Naive thymus-derived CD8-positive, alpha-beta T cell (primary cell): ENCODE data around the gene ALK. TPM values are rescaled to one million over a fixed set of nuclear protein-coding genes. Genes with fewer than 3 reads are reported as not detected.
"Not testable (repeated sequence)": the region's sequence is repeated elsewhere in the genome, so short reads cannot be mapped to it uniquely, and the experiment has no call there.

Experiments used
- ATAC-seq, 2 donors: fragments of 150-1000 bp; cut with Tn5 transposase in 1 of 2; sonication (Bioruptor Pico), chemical (Tn5 transposase) in 1 of 2; 1 replicate in 1 of 2; 2 replicates in 1 of 2; pipeline ENCODE4 v1.10.0; 2021; ENCODE audit warnings: mild to moderate bottlenecking in 2 of 2, moderate library complexity in 2 of 2
- POLR2A ChIA-PET: fragments of 350-600 bp; sonication (Branson Sonifier 250); formaldehyde crosslinking; loops from one replicate; lab custom pipeline; 2021; ENCODE audit warnings: antibody characterized with exemption; lab: Charles Lee
- DNase-seq, 10 donors: peaks; one replicate each; pipeline versions ENCODE4 v3.0.0 to v3.0.0-alpha.2; 2020 to 2022
- H3K27ac Mint-ChIP-seq, 10 donors: one replicate each; pipeline ENCODE4 v1.8.0; 2020 to 2022; ENCODE audit warnings: mild to moderate bottlenecking in 10 of 10, mixed read lengths in 10 of 10, moderate library complexity in 4 of 10, inconsistent platforms in 1 of 10
- H3K27me3 Mint-ChIP-seq, 5 donors: one replicate each; pipeline ENCODE4 v1.8.0; 2021 to 2022; ENCODE audit warnings: mixed read lengths in 5 of 5
- H3K36me3 Mint-ChIP-seq, 3 donors: one replicate each; pipeline ENCODE4 v1.8.0; 2020 to 2022; ENCODE audit warnings: mixed read lengths in 3 of 3, mild to moderate bottlenecking in 2 of 3, inconsistent platforms in 1 of 3
- H3K4me1 Mint-ChIP-seq, 4 donors: one replicate each; pipeline ENCODE4 v1.8.0; 2021 to 2022; ENCODE audit warnings: mixed read lengths in 4 of 4
- H3K4me3 Mint-ChIP-seq, 10 donors: one replicate each; pipeline ENCODE4 v1.8.0; 2020 to 2022; ENCODE audit warnings: mild to moderate bottlenecking in 10 of 10, mixed read lengths in 10 of 10, moderate library complexity in 6 of 10, inconsistent platforms in 1 of 10
- H3K9me3 Mint-ChIP-seq, 9 donors: one replicate each; pipeline ENCODE4 v1.8.0; 2020 to 2022; ENCODE audit warnings: mixed read lengths in 9 of 9, mild to moderate bottlenecking in 3 of 9, inconsistent platforms in 1 of 9, moderate library complexity in 1 of 9
- polyA plus RNA-seq, 3 donors: library from polyadenylated mRNA; unstranded; fragments of 300-500 nt; fragmentation: Illumina TruSeq; gene quantifications; one replicate each; pipeline ENCODE4 v1.2.3, GENCODE V29; 2021
- total RNA-seq, 8 experiments: library from RNA in 2 of 8; stranded (reverse) in 2 of 8; gene quantifications; one replicate each; pipeline ENCODE4 v1.2.3 and lab custom pipeline; 2021 to 2026

ALK gene
- total and polyA plus RNA-seq, 5 experiments from 2014 or later: 0.10 TPM; not detected in 4

DNA sequence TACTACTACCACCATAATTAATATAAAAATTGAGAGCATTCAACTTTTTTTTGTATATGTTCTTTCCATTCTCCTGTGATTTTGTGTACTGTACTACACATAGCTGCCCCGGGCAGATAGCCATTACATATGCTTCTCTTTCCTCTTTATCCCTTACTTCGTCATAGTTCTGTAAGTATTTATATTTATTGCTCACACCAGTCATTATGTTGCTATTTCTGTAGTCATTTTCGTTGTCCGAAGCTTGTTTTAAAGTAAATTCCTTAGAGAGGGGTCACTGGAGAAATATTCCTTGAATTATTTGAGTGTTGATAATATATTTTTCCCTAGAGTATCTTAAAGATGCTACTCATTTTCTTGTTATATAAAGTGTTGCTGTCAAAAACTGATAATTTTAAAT, 662.2 kb downstream of the ALK start:
- Mint-ChIP-seq H3K36me3 (peaks cover 0 to 5% (median 2%) of the 10 kb centered on the region in 3 donors), H3K27me3 (peaks cover 7 to 55% (median 16%) of the 10 kb centered on the region in 5 donors), H3K4me1 (no peaks in the 10 kb centered on the region), H3K9me3 (peaks cover 0 to 3% (median 0%) of the 10 kb centered on the region in 9 donors), H3K4me3 (no peak overlapping the region), H3K27ac (no peak overlapping the region)
- ATAC-seq: no peak
- DNase-seq: no peak
- POLR2A ChIA-PET: no interaction called here

DNA sequence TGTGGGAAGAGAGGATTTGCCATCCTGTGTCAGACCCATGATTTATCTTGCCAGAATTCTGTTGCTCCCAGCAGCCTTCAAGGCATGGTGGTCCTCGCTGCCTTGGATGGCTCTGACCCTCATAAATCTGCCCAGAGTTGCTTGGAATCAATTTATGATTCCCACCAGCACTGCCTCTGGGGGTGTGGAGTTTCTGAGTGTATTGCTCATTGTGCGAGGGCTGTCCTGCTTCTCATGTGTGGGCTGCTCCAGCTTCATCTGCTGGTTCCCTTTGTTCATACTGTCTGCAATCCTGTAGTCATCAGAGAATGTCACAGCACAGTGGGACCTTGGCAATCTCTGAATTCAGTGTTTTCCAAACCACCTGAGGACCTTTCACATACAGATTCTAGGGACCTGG, 666.4 kb downstream of the ALK start:
- POLR2A ChIA-PET: no interaction called here
- DNase-seq: no peak
- no peaks in the 10 kb centered on the region for H3K4me1 Mint-ChIP-seq

GRCh38 chr2:29253495-29254275, 667.7 kb downstream of the ALK start:
- H3K4me3 Mint-ChIP-seq, DNase-seq, H3K27ac Mint-ChIP-seq, ATAC-seq, H3K36me3 Mint-ChIP-seq, POLR2A ChIA-PET, H3K4me1 Mint-ChIP-seq, H3K9me3 Mint-ChIP-seq: not testable (repeated sequence)
- H3K27me3 Mint-ChIP-seq: peaks cover 3 to 37% (median 10%) of the 10 kb centered on the region in 5 donors

More for the DNA sequence above, 666.4 kb downstream of the ALK start:
- no peak for ATAC-seq
- H3K4me3 Mint-ChIP-seq: no peak overlapping the region
- H3K27me3 Mint-ChIP-seq: peaks cover 3 to 38% (median 10%) of the 10 kb centered on the region in 5 donors
- H3K36me3 Mint-ChIP-seq: no peaks in the 10 kb centered on the region
- no peaks in the 10 kb centered on the region for H3K9me3 Mint-ChIP-seq
- no peak overlapping the region for H3K27ac Mint-ChIP-seq

DNA sequence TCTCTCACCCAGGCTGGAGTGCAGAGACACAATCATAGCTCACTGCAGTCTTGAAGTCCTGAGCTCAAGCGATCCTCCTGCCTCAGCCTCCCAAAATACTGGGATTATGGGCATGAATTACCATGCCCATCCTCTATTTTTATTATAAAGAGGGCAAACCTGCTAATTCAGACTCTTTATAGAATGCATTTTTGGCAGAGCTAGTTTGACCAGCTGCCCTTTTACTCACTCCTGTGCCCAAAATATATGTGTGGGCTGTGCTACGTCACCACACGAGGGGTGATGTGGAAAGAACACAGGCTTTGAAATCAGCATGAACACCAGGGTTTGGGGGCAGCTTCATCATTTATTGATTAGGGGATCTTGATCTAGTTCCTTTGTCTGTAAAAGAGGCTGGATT, 668.4 kb downstream of the ALK start:
- Mint-ChIP-seq H3K4me1 (no peaks in the 10 kb centered on the region), H3K4me3 (no peak overlapping the region), H3K36me3 (no peaks in the 10 kb centered on the region), H3K27me3 (peaks cover 3 to 37% (median 10%) of the 10 kb centered on the region in 5 donors), H3K9me3 (no peaks in the 10 kb centered on the region), H3K27ac (no peak overlapping the region)
- no peak for ATAC-seq
- POLR2A ChIA-PET: no interaction called here
- no peak for DNase-seq

DNA sequence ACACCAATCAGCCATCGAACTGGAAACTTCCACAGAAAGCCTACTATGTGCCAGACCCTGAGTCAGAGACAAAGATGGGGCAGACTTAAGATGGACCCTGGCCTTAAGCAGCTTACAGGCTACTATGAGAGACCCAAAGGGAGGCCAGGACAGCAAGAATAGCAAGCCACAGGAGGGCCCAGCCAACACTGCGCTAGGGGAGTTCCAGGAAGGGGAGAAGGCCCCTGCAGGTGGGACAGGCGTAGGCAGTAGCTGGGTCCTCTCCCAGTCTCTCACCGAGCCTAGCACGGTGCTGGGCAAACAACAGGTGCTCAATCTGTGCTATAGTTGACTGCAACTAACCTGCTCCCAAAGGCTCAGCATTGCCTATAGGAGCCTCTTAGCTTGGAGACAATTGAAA, 670.0 kb downstream of the ALK start:
- Mint-ChIP-seq H3K36me3 (no peaks in the 10 kb centered on the region), H3K27me3 (peaks cover 3 to 27% (median 5%) of the 10 kb centered on the region in 5 donors), H3K27ac (no peak overlapping the region), H3K4me1 (no peaks in the 10 kb centered on the region), H3K9me3 (no peaks in the 10 kb centered on the region), H3K4me3 (no peak overlapping the region)
- DNase-seq: no peak
- no peak for ATAC-seq
- POLR2A ChIA-PET: no interaction called here

DNA sequence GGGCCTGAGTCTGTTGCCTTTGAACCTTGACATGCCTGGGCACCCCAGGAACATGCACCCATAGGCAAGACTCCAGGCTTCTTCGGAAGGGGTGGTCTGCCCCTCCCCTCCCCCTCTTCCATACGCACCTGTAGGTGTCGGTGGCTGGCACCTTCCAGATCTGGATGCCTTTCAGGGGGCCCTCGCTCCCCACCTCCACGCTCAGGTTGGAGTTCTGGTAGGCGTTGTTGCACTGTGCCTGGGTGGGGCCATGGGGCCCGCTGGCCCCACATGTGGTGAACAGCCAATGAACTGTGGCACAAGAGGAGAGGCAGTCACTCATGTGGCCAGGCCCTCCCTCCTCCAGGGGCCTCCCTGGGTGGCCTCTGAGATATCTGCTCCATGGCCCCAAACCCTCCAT, 670.4 kb downstream of the ALK start:
- DNase-seq: peak in 1 of 10 donors; percentile 26
- no peaks in the 10 kb centered on the region for H3K36me3 Mint-ChIP-seq
- no peaks in the 10 kb centered on the region for H3K4me1 Mint-ChIP-seq
- H3K27me3 Mint-ChIP-seq: peaks cover 3 to 23% (median 5%) of the 10 kb centered on the region in 5 donors
- ATAC-seq: no peak
- no peaks in the 10 kb centered on the region for H3K9me3 Mint-ChIP-seq
- no peak overlapping the region for H3K4me3 Mint-ChIP-seq
- H3K27ac Mint-ChIP-seq: no peak overlapping the region
- POLR2A ChIA-PET: no interaction called here

DNA sequence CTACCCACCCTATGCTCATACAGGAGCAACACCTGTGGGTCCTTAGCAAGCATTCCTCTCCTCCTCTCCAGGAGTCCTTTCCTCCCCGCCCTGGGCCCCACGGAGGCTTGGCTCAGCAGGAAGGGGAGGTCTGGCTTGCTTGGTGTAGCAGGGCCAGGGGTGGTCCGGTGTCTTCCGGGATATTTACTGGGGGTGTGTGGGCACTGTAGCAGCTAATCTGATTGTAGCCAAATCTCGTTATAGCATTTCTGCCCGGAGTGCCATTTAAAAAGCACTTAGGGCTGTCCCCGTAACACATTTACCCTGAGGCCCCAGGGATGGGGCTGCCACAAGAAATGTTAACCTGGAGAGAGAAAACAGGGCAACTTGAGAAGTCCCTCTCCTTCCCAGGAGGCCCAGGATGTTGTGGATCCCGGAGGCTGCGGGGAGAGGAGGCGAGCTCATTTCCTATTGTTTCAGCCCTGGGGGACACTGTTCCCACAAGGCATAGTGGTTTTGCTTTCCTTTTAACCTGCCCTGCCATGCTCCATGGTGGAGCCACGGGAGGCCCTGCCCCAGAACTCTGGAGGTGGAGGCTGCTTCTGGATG, 671.6 kb downstream of the ALK start:
- POLR2A ChIA-PET: no interaction called here
- DNase-seq (peak in 1 of 10 donors; percentile 57), ATAC-seq (no peak)
- Mint-ChIP-seq H3K4me3 (no peak overlapping the region), H3K27ac (no peak overlapping the region), H3K36me3 (no peaks in the 10 kb centered on the region), H3K4me1 (no peaks in the 10 kb centered on the region), H3K9me3 (no peaks in the 10 kb centered on the region), H3K27me3 (peaks cover 0 to 23% (median 5%) of the 10 kb centered on the region in 5 donors)

GRCh38 chr2:29247336-29247914, 674.0 kb downstream of the ALK start:
- H3K27ac Mint-ChIP-seq: no peak overlapping the region
- no peak for DNase-seq
- ATAC-seq: no peak
- H3K36me3 Mint-ChIP-seq: no peaks in the 10 kb centered on the region
- no peaks in the 10 kb centered on the region for H3K4me1 Mint-ChIP-seq
- no peak overlapping the region for H3K4me3 Mint-ChIP-seq
- H3K9me3 Mint-ChIP-seq: no peaks in the 10 kb centered on the region
- POLR2A ChIA-PET: no interaction called here
- peaks cover 0 to 2% (median 0%) of the 10 kb centered on the region in 5 donors for H3K27me3 Mint-ChIP-seq

GRCh38 chr2:29246383-29247300, 674.7 kb downstream of the ALK start:
- ATAC-seq (no peak), DNase-seq (peak in 1 of 10 donors; percentile 53)
- POLR2A ChIA-PET: no interaction called here
- peak overlapping the region in 1 of 10 donors; percentile 22 for H3K27ac Mint-ChIP-seq
- no peak overlapping the region for H3K4me3 Mint-ChIP-seq
- H3K36me3 Mint-ChIP-seq: no peaks in the 10 kb centered on the region
- H3K9me3 Mint-ChIP-seq: no peaks in the 10 kb centered on the region
- no peaks in the 10 kb centered on the region for H3K4me1 Mint-ChIP-seq
- peaks cover 0 to 2% (median 0%) of the 10 kb centered on the region in 5 donors for H3K27me3 Mint-ChIP-seq

DNA sequence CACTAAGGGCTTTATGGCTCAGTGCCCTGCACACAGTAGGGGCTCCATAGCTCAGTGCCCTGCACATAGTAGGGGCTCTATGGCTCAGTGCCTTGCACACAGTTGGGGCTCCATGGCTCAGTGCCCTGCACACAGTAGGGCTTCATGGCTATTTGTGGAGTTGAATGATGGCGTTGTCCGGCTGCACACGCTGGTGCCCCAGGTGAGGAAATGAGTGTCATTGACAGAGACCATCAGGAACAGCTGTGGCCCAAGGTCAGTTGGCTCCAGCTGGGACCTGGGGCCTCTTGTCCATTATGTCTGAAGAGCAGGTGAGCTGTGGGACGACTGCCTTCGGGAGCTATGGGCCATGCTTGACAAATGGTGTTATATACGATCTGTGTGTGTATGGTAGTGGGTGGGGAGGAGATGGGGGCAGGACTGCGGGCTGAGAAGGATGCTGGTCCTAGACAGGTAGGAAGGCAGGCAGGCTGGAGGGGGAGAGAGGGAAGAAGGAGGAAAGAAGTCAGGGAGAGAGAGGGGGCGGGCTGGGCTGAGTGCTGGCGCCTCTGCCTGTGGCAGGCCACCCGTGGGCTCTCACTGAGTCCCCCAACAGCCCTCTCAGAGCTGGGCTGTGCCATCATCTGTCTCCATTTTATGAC, 675.5 kb downstream of the ALK start:
- ATAC-seq (no peak), DNase-seq (peak in 1 of 10 donors; percentile 21)
- H3K9me3 Mint-ChIP-seq: no peaks in the 10 kb centered on the region
- peaks cover 0 to 10% (median 4%) of the 10 kb centered on the region in 5 donors for H3K27me3 Mint-ChIP-seq
- no peaks in the 10 kb centered on the region for H3K36me3 Mint-ChIP-seq
- POLR2A ChIA-PET: no interaction called here
- H3K4me3 Mint-ChIP-seq: no peak overlapping the region
- no peaks in the 10 kb centered on the region for H3K4me1 Mint-ChIP-seq
- H3K27ac Mint-ChIP-seq: peak overlapping the region in 2 of 10 donors; percentile 22 to 53

DNA sequence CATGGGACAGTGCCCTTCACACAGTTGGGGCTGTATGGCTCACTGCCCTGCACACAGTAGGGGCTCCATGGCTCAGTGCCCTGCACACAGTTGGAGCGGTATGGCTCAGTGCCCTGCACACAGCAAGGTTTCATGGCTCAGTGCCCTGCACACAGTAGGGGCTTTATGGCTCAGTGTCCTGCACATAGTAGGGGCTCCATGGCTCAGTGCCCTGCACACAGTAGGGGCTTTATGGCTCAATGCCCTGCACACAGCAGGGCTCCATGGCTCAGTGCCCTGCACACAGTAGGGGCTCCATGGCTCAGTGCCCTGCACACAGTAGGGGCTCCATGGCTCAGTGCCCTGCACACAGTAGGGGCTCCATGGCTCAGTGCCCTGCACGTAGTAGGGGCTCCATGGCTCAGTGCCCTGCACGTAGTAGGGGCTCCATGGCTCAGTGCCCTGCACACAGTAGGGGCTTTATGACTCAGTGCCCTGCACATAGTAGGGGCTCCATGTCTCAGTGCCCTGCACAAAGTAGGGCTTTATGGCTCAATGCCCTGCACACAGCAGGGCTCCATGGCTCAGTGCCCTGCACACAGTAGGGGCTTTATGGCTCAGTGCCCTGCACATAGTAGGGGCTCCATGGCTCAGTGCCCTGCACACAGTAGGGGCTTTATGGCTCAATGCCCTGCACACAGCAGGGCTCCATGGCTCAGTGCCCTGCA, 676.2 kb downstream of the ALK start:
- H3K9me3 Mint-ChIP-seq, DNase-seq, H3K27ac Mint-ChIP-seq, H3K4me1 Mint-ChIP-seq, ATAC-seq, POLR2A ChIA-PET, H3K36me3 Mint-ChIP-seq, H3K4me3 Mint-ChIP-seq: not testable (repeated sequence)
- H3K27me3 Mint-ChIP-seq: peaks cover 2 to 17% (median 4%) of the 10 kb centered on the region in 5 donors
